Measurements from ENCODE around the gene MAGEA11. TPM values are rescaled to one million over a fixed set of nuclear protein-coding genes. Genes with fewer than 3 reads are reported as not detected.
"Not testable (repeated sequence)": the region's sequence is repeated elsewhere in the genome, so short reads cannot be mapped to it uniquely, and the experiment has no call there.

MAGEA11 gene
- total and polyA plus RNA-seq, 4 donors: not detected

- not testable (repeated sequence) for ATAC-seq (ENCODE audit: insufficient read depth, low FRiP score)
- 73 to 94% methylated on average over 2 of the region's 6 CpGs for WGBS, 2 donors
These were observed 34.6 kb downstream of the MAGEA11 start for GRCh38 chrX:149746390-149747007.

GRCh38 chrX:149757206-149758067, 45.6 kb downstream of the MAGEA11 start:
- ATAC-seq (ENCODE audit: insufficient read depth, low FRiP score): no peak
- Histone ChIP-seq H3K4me3 (no peak overlapping the region), H3K4me1 (ENCODE audit: control insufficient read depth in 5 of 5, insufficient read depth in 5 of 5, low read length in 5 of 5) (peaks cover 0 to 1% (median 0%) of the 10 kb centered on the region in 5 donors), H3K36me3 (ENCODE audit: control insufficient read depth in 4 of 4, insufficient read depth in 4 of 4, low read length in 4 of 4) (no peaks in the 10 kb centered on the region), H3K27me3 (ENCODE audit: control insufficient read depth in 3 of 3, insufficient read depth in 3 of 3, low read length in 2 of 3) (no peaks in the 10 kb centered on the region), H3K9ac (ENCODE audit: insufficient read depth in 1 of 2, low read length in 2 of 2) (no peak overlapping the region), H3K9me3 (ENCODE audit: control insufficient read depth in 4 of 4, insufficient read depth in 3 of 4, low read length in 3 of 4) (peaks cover 0 to 3% (median 1%) of the 10 kb centered on the region in 4 donors), H3K27ac (ENCODE audit: low read depth in 1 of 2, low read length in 1 of 2) (no peak overlapping the region)
- WGBS, 2 donors: 77 to 92% methylated on average over 8 of the region's 8 CpGs
- no peak for DNase-seq
- no peak for TF ChIP-seq CTCF (IDR thresholded peaks at IDR 0.05; ENCODE audit: control extremely low read depth, extremely low read depth)

More at GRCh38 chrX:149746390-149747007, 34.6 kb downstream of the MAGEA11 start:
- H3K4me3 ChIP-seq; H3K27ac ChIP-seq (ENCODE audit: low read depth in 1 of 2, low read length in 1 of 2); H3K4me1 ChIP-seq (ENCODE audit: control insufficient read depth in 5 of 5, insufficient read depth in 5 of 5, low read length in 5 of 5); H3K27me3 ChIP-seq (ENCODE audit: control insufficient read depth in 3 of 3, insufficient read depth in 3 of 3, low read length in 2 of 3); H3K9ac ChIP-seq (ENCODE audit: insufficient read depth in 1 of 2, low read length in 2 of 2); DNase-seq; H3K9me3 ChIP-seq (ENCODE audit: control insufficient read depth in 4 of 4, insufficient read depth in 3 of 4, low read length in 3 of 4); H3K36me3 ChIP-seq (ENCODE audit: control insufficient read depth in 4 of 4, insufficient read depth in 4 of 4, low read length in 4 of 4): not testable (repeated sequence)

GRCh38 chrX:149758068-149758714, 46.3 kb downstream of the MAGEA11 start:
- no peak for TF ChIP-seq CTCF (IDR thresholded peaks at IDR 0.05; ENCODE audit: control extremely low read depth, extremely low read depth)
- Histone ChIP-seq H3K9ac (ENCODE audit: insufficient read depth in 1 of 2, low read length in 2 of 2) (no peak overlapping the region), H3K9me3 (ENCODE audit: control insufficient read depth in 4 of 4, insufficient read depth in 3 of 4, low read length in 3 of 4) (peaks cover 0 to 3% (median 1%) of the 10 kb centered on the region in 4 donors), H3K4me1 (ENCODE audit: control insufficient read depth in 5 of 5, insufficient read depth in 5 of 5, low read length in 5 of 5) (no peaks in the 10 kb centered on the region), H3K27ac (ENCODE audit: low read depth in 1 of 2, low read length in 1 of 2) (no peak overlapping the region), H3K4me3 (no peak overlapping the region), H3K36me3 (ENCODE audit: control insufficient read depth in 4 of 4, insufficient read depth in 4 of 4, low read length in 4 of 4) (no peaks in the 10 kb centered on the region), H3K27me3 (ENCODE audit: control insufficient read depth in 3 of 3, insufficient read depth in 3 of 3, low read length in 2 of 3) (no peaks in the 10 kb centered on the region)
- 88 to 92% methylated on average over 5 to 18 of the region's 18 CpGs for WGBS, 2 donors
- DNase-seq (no peak), ATAC-seq (ENCODE audit: insufficient read depth, low FRiP score) (no peak)

- not testable (repeated sequence) for H3K27me3 ChIP-seq (ENCODE audit: control insufficient read depth in 3 of 3, insufficient read depth in 3 of 3, low read length in 2 of 3); H3K4me3 ChIP-seq; H3K9ac ChIP-seq (ENCODE audit: insufficient read depth in 1 of 2, low read length in 2 of 2); H3K9me3 ChIP-seq (ENCODE audit: control insufficient read depth in 4 of 4, insufficient read depth in 3 of 4, low read length in 3 of 4); H3K27ac ChIP-seq (ENCODE audit: low read depth in 1 of 2, low read length in 1 of 2); H3K4me1 ChIP-seq (ENCODE audit: control insufficient read depth in 5 of 5, insufficient read depth in 5 of 5, low read length in 5 of 5); ATAC-seq (ENCODE audit: insufficient read depth, low FRiP score); DNase-seq; H3K36me3 ChIP-seq (ENCODE audit: control insufficient read depth in 4 of 4, insufficient read depth in 4 of 4, low read length in 4 of 4)
- WGBS, 2 donors: 87 to 98% methylated on average over 6 to 16 of the region's 17 CpGs
These were observed 46.8 kb downstream of the MAGEA11 start for GRCh38 chrX:149758715-149759078.
